Nucleus accumbens (tissue), 56 donors: ENCODE measurements around the gene NISCH.

Experiments
- DNase-seq, 56 donors: peaks; one replicate each; lab custom pipeline; 2025; lab: John Stamatoyannopoulos, UW

The NISCH gene

DNA sequence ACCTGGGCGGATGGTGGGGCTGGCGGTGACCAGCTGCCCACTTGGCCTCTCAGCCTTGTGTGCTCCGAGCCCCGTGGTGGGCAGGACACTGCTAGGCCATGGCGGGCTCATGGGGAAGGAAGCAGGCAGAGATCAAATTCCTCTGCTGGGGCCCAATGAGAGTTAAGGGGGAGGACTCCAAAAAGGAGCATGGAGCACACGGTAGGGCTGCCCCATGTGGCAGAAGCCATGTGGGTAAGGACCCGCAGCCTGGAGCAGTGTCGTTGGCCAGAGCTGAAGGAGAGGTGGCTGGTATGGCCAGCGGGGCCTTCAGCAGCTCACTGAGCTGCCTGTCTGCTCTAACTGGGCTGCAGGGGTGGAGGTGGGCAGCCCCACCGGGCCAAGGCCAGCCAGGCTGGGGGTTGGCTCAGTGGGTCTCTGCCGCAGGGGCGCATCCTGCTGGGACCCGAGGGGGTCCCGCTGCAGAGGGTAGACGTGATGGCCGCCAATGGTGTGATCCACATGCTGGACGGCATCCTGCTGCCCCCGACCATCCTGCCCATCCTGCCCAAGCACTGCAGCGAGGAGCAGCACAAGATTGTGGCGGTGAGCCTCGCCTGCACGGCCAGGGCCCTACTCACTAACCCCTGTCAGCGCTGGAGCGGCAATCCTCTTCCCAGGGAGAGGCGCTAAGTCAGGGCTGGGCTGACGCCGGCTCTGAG lies 51.0 kb downstream of the NISCH start:
- no peak for DNase-seq

DNA sequence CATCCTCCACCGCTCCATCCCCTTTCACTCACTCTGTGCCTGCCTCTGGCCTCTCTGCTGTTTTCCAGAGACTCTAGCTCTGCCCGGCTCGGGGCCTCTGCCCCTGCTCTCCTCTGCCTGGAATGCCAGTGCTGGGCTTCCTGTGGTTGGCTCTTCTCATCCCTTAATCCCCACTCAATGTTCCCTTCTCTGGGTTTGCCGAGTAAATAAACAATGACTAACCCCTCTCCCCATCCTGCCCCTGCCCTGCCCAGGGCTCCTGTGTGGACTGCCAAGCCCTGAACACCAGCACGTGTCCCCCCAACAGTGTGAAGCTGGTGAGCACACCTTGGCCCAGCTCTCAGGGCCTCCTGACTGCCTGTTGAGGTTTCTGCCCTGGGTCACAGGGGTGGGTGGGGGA lies 52.0 kb downstream of the NISCH start:
- DNase-seq = no peak

DNA sequence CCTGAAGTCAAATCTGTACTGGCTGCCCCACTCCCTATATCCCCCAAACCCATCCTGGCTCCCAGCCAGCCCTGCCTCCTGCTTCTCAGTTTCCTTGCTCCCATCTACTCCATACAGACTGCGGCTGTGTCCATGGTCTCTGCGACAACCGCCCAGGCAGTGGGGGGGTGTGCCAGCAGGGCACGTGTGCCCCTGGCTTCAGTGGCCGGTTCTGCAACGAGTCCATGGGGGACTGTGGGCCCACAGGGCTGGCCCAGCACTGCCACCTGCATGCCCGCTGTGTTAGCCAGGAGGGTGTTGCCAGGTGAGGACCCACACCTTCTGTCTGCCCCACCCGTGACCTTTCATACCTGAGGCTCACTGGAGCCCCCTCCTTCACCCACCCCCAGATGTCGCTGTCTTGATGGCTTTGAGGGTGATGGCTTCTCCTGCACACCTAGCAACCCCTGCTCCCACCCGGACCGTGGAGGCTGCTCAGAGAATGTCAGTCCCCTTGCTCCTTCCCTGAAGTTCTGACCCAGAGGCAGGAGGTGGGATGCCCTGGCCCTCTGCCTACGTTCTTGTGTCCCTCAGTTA lies 54.4 kb downstream of the NISCH start:
- DNase-seq = no peak

DNA sequence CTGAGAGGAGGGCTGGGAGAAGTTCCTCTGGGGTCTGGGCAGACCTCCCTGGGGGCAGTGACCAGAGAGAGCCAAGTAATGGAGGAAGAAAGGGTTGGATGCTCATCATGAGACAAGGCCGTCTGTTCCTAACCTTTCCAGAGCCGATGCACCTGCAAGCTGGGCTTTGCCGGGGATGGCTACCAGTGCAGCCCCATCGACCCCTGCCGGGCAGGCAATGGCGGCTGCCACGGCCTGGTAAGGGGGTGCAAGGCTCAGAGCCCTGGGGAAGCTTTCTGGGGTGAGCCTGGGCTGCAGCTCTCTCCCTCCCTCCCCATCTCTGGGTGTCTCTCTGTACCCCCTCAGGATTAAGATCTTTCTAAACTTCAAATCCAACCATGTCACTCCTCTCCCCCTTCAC lies 56.1 kb downstream of the NISCH start:
- DNase-seq = no peak

DNA sequence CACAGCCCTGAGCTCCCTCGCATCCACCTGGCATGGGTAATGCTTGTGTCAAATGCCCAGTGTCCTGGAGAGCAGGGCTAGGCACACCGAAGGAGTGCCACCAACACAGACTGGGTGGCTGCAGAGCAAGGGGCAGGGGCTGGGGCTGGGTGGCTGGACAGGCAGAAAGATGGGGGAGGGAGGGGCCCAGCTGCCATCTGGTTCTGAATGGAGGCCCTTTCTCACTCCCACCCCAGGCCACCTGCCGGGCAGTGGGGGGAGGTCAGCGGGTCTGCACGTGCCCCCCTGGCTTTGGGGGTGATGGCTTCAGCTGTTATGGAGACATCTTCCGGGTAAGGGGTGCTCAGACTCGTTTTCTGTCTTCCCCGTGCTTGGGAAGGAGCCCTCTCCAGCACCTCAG lies 56.7 kb downstream of the NISCH start:
- DNase-seq = no peak

DNA sequence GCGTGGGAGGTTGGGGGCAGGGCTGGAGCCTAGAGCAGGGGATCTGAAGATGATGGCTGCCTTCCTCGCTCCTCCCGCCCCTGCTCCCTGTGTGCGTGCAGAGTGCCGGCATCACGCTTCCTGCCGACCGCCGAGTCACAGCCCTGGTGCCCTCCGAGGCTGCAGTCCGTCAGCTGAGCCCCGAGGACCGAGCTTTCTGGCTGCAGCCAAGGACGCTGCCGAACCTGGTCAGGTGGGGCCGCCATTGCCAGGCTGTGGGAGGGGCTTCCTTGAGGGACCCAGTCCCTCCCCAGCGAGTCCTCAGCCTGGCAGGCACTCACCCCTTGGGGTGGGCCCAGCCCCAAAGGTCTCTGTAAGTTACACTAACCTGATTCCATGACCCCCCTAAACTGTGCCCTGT lies 57.3 kb downstream of the NISCH start:
- no peak for DNase-seq

DNA sequence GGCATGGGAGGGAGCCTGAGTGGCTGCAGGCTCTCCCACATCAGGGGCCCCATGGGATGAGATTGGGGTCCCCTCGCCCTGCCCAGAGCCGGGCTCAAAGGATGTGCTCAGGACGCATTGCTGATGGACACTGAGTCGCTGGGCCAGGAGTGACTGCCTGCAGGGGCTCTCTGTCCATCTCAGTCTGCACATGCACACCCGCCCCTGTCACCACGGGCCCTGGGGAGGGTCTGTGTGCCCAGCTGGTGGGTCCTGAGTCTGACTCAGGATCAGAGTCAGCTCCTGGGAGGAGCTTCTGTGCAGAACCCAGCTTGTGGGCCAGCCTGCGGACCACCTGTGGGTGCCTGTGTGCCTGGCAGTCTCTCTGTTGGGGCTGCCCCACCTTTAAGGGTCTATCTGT lies 57.9 kb downstream of the NISCH start:
- DNase-seq = no peak

DNA sequence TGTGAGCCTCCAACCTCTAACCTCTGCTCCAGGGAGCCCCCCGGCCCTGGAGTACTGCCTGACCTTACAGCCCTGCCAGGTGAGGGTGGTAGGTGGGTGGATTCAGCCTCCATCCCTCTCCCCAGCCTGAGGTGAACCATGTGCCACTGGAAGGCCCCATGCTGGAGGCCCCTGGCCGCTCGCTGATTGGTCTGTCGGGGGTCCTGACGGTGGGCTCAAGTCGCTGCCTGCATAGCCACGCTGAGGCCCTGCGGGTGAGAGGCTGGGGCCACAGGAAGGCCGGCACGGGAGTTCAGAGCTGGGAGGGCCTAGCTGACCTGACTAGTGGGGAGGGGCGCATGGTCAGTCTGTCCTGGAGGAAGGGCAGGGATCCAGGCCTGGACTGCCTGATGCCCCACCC lies 59.2 kb downstream of the NISCH start:
- DNase-seq = no peak

DNA sequence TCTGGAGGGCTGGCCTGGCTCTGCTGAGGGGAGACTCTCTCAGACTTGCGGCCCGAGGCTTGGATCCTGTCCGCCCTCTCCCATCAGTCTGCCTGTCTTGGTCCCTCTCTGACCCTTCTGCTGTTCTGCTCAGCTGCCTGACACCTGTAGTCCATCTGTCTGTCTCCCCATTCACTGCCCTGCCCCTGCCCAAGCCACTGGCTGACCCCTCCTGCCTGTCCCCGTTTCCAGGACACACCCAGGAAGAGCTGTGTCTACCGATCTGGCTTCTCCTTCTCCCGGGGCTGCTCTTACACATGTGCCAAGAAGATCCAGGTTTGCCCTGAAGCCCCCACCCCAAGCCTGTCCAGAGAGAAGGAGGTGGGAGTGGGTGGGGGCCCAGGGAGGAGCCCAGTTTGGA lies 59.8 kb downstream of the NISCH start:
- no peak for DNase-seq

DNA sequence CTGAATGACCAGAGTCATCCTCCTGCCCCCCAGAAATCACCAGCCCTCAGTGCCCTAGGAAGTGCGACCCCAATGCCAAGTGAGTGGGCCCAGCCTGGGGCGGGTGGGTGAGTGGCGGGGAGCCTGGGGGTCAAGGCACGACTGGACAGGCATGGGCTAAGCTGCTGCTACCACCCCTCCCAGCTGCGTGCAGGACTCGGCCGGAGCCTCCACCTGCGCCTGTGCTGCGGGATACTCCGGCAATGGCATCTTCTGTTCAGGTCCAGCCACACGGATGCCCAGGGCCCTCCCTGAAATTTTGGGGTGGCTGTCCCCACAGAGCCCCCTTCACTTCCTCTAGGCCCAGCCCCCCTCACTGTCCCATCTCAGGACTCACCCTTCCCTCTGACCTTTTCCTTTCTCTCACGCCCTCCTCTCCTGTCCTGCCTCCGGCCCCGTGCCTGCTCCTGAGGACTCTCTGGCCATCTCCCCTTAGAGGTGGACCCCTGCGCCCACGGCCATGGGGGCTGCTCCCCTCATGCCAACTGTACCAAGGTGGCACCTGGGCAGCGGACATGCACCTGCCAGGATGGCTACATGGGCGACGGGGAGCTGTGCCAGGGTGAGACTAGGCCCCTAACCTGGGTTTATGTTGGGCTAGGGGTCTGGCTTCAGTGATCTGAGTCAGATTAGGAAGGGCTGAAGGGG lies 61.2 kb downstream of the NISCH start:
- DNase-seq = no peak

DNA sequence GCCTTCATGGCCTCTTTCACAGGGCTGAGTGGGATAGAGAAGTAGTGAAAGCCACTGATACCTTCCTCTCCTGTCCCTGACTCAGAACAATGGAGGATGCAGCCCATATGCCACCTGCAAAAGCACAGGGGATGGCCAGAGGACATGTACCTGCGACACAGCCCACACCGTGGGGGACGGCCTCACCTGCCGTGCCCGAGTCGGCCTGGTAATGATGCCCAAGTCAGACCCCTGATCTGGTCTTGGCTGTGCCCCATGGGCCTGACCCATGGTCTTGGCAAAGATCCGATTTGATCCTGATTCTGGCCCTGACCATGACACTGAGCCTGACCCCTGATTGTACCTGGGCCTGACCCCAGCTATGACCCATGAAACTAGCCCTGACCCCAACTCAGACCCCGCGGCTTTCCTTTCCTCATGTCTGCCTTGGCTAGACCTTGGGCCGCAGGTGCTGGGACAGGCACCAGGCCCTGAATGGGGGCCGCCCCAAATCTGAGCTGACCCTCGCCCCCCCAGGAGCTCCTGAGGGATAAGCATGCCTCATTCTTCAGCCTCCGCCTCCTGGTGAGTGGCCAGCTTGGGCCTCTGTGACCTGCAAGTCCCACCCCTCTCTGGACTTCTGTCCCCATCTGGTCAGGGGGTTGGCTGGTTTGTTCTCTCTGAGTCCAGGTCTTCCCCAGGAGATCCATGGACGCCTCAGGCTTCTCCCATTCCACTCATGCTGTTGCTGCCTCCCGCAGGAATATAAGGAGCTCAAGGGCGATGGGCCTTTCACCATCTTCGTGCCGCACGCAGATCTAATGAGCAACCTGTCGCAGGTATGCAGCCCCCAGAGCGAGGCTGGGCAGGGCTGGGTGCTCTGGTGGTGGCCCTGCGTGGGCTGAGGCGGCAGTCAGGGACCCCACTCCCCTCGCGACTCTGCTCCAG lies 62.7 kb downstream of the NISCH start:
- no peak for DNase-seq

DNA sequence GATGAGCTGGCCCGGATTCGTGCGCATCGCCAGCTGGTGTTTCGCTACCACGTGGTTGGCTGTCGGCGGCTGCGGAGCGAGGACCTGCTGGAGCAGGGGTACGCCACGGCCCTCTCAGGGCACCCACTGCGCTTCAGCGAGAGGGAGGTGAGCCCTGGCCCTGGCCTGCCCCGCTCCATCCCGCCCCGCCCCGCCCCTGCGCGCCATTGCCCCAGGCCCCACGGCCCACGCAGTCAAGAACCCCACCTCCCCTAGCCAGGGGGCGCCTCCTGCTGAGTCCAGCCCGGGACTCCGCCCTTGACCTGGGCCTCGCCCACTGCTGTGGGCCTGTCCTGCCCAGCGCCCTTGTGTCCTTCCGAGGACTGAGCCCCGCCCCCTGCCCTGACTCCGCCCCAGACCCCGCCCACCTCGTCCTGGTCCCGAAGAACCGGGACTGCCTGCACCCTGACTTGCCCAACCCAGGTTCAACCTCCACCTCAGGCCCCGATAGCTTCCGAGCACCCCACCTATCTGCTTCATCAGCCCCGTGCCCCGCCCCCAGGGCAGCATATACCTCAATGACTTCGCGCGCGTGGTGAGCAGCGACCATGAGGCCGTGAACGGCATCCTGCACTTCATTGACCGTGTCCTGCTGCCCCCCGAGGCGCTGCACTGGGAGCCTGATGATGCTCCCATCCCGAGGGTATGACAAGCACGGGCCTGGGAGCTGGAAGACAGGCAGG lies 63.5 kb downstream of the NISCH start:
- DNase-seq = peak in 1 of 56 donors; percentile 45

DNA sequence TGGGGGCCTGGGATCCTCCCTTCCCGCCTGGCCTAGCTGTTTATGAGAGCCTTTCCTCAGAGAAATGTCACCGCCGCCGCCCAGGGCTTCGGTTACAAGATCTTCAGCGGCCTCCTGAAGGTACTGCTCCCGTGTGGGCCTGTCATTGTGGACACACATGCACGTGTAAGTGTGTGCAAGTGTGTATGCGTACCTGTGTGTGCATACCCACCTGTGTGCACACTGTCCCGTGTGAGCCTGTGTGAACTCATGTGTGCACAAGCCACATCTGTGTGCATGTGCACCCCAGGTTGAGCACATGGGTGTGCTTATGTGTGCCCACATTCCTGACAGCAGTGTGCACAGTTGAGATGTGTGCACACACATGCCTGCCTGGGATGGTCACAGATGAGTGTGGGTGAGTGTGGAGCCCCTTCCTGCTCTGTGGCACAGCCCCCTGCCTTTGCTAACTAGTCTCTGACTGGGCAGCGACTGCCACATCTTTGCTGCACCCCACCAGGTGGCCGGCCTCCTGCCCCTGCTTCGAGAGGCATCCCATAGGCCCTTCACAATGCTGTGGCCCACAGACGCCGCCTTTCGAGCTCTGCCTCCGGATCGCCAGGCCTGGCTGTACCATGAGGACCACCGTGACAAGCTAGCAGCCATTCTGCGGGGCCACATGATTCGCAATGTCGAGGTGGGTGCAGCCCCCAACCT lies 64.2 kb downstream of the NISCH start:
- no peak for DNase-seq

DNA sequence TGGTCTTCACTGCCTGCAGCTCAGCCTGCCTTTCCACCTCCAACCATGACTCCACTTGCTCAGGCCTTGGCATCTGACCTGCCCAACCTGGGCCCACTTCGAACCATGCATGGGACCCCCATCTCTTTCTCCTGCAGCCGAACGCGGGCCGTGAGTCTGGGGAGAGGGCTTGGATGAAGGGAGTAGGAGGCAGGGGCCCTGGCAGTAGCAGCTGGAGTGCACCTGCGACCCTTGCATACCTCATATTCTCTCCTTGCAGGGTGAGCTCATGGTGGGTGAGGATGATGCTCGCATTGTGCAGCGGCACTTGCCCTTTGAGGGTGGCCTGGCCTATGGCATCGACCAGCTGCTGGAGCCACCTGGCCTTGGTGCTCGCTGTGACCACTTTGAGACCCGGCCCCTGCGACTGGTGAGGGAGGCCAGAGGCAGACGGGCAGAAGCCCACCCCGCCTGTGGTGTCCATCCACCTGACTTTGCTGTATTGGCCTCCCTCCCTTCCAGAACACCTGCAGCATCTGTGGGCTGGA lies 64.8 kb downstream of the NISCH start:
- no peak for DNase-seq

DNA sequence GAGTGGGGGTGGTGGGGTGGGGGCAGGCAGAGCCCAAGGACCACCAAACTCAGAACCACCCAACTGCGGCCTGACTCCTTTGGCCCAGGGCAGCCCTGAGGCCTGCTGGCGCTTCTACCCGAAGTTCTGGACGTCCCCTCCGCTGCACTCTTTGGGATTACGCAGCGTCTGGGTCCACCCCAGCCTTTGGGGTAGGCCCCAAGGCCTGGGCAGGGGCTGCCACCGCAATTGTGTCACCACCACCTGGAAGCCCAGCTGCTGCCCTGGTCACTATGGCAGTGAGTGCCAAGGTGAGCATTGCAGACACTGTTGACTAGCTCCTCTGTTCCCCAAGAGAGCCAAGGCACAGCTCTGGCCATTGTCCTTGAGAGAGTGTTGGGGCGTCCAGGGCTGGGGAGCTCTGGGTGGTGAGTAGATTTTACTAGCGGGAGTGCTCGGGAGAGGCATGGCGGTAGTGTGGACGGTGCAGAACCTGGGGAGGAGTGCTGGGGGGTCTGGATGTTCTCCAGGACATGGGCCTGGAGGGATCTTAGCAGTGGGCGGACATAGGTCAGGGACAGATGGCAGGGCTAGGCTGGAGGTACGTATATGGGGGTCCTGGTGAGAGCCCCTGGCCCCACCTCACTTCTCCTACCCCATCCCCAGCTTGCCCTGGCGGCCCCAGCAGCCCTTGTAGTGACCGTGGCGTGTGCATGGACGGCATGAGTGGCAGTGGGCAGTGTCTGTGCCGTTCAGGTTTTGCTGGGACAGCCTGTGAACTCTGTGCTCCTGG lies 65.5 kb downstream of the NISCH start:
- DNase-seq = no peak

DNA sequence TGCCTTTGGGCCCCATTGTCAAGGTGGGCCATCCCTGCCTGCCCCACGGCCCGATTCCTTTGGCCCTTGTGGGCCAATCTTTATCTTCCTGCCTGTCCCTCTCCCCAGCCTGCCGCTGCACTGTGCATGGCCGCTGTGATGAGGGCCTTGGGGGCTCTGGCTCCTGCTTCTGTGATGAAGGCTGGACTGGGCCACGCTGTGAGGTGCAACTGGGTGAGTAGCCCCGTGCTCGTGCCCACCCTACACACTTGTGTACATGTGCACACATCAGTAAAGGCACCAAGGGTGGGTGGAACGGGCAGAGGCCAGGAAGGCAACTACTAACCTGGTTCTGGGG lies 66.1 kb downstream of the NISCH start:
- DNase-seq = no peak

DNA sequence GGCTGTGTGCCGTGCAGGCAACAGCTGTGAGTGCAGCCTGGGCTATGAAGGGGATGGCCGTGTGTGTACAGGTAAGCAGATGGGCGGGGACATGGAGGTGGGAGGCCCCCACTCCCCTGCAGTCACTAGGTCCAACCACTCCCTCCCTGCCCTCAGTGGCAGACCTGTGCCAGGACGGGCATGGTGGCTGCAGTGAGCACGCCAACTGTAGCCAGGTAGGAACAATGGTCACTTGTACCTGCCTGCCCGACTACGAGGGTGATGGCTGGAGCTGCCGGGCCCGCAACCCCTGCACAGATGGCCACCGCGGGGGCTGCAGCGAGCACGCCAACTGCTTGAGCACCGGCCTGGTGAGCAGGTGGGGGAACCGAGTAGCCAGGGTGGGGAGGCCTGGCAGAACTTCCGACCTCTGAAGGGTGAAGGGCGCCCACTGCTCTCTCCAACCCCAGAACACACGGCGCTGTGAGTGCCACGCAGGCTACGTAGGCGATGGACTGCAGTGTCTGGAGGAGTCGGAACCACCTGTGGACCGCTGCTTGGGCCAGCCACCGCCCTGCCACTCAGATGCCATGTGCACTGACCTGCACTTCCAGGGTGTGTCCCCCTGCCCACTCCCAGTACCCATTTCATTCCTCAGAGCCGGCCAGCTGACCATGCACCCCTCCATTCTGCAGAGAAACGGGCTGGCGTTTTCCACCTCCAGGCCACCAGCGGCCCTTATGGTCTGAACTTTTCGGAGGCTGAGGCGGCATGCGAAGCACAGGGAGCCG lies 66.7 kb downstream of the NISCH start:
- DNase-seq = no peak

DNA sequence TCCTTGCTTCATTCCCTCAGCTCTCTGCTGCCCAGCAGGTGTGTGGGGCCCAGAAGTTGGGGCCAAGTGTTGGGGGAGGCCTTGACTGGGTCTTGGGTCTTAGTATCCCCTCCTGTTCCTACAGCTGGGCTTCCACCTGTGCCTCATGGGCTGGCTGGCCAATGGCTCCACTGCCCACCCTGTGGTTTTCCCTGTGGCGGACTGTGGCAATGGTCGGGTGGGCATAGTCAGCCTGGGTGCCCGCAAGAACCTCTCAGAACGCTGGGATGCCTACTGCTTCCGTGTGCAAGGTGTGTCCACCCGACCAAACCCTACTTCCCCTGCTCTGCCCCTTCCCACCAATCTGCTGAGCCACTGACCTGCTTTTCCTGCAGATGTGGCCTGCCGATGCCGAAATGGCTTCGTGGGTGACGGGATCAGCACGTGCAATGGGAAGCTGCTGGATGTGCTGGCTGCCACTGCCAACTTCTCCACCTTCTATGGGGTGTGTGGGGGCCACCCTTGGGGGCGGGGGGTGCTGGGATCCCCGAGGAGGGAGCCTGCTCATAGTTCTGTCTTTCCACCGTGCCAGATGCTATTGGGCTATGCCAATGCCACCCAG lies 67.3 kb downstream of the NISCH start:
- no peak for DNase-seq
